ENCODE data around the gene CREG1.

CREG1 gene

DNA sequence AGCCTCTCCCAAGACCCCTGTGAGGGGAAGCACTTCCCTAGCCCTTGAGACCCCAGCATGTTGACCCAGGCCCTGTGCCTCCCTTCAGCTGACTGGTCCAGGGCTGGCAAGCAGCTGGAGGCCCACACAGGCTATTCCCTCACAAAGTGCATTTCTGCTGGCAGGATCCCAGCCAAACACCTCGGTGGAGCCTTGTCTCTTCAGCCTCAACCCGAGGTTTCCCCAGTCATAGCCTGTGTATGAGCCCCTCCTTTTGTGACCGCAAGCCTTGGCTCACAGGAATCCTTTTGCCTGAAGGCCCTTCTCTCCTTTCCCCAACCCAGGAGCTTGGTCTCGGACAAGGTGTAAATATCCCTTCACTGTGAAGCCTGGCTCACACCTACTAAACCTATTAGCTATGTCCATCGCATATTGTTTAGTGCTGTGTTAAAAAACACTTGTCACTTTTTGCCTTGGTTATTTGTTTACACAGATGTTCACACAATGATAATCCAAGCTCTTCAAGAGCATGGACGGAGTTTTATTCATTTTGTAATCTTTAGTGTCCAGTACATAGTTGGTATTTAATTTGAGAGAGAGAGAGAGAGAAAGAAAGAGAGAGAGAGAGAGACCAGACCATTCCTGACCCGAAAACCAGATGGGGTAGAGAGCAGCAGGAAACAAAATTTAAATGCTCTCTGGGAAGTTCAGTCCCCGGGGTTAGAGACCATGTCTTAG is 26.7 kb downstream of the CREG1 start:
- H3K79me1 ChIP-seq (replicated peaks; ENCODE audit: low read length, poor library complexity, severe bottlenecking): no peaks in the 10 kb centered on the region
- no peak overlapping the region for H3K9ac ChIP-seq (ENCODE audit: low read length)
- no peaks in the 10 kb centered on the region for H3K4me1 ChIP-seq (ENCODE audit: control insufficient read depth, insufficient read depth, low read depth, low read length)
- H2BK15ac ChIP-seq (ENCODE audit: low read depth, poor library complexity, severe bottlenecking): no peak overlapping the region
- H4K91ac ChIP-seq (ENCODE audit: low read length): no peak overlapping the region
- no peak overlapping the region for H2BK5ac ChIP-seq (ENCODE audit: low read depth, low read length, poor library complexity, severe bottlenecking)
- H2AK5ac ChIP-seq (ENCODE audit: low read length, severe bottlenecking): no peak overlapping the region
- no peak for DNase-seq
- H3K4me2 ChIP-seq (ENCODE audit: low read length, poor library complexity, severe bottlenecking): no peak overlapping the region
- H4K8ac ChIP-seq (ENCODE audit: low read length): no peak overlapping the region
- H2BK12ac ChIP-seq (ENCODE audit: low read length in 2 of 2): no peak overlapping the region
- H2AFZ ChIP-seq (ENCODE audit: low read depth, low read length): no peak overlapping the region
- no peak overlapping the region for H2BK120ac ChIP-seq (ENCODE audit: low read depth, low read length)
- no peaks in the 10 kb centered on the region for H3K36me3 ChIP-seq (ENCODE audit: control insufficient read depth in 1 of 2, insufficient read depth in 2 of 2, low read depth in 1 of 2, low read length in 2 of 2)
- H3K27me3 ChIP-seq (ENCODE audit: control insufficient read depth in 1 of 2, insufficient read depth in 1 of 2, low read length in 2 of 2): peaks cover 20 to 41% of the 10 kb centered on the region in 2 experiments
- no peak overlapping the region for H3K18ac ChIP-seq (ENCODE audit: low read depth in 1 of 2, low read length in 2 of 2)
- H3K14ac ChIP-seq (ENCODE audit: low read length in 2 of 2): peak overlapping the region in 1 of 2 experiments; percentile 28
- no peaks in the 10 kb centered on the region for H3K9me3 ChIP-seq (ENCODE audit: control insufficient read depth, low read length)
- H3K23ac ChIP-seq (ENCODE audit: low read length in 2 of 2): no peak overlapping the region
- H3K4ac ChIP-seq (ENCODE audit: low read depth in 1 of 2, low read length in 2 of 2): no peak overlapping the region
- WGBS: 71% methylated on average over 7 of the region's 8 CpGs
- no peak overlapping the region for H3K4me3 ChIP-seq (ENCODE audit: insufficient read depth in 1 of 2, low read depth in 1 of 2, low read length in 2 of 2)
- H3K27ac ChIP-seq (ENCODE audit: low read length, poor library complexity, severe bottlenecking): no peak overlapping the region

DNA sequence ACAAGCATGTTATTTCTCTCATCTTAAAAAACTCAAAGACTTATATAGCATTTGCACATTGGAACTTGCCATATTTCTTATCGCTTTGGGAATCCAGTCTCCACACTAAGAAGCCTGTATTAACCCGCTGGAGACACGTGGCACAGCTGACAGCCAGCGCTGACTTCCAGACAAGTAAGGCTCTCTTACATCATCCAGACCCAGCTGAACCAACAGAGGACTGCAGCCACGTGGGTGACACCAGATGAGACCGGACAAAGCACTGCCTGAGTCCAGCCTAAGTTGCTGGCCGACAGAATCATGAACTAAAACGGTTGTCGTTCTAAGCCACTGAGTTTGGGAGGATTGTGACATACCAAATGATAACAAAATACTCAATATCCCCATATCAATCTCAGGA is 28.9 kb downstream of the CREG1 start:
- Histone ChIP-seq H2AK5ac (ENCODE audit: low read length, severe bottlenecking) (no peak overlapping the region), H3K18ac (ENCODE audit: low read depth in 1 of 2, low read length in 2 of 2) (no peak overlapping the region), H3K9me3 (ENCODE audit: control insufficient read depth, low read length) (no peaks in the 10 kb centered on the region), H3K36me3 (ENCODE audit: control insufficient read depth in 1 of 2, insufficient read depth in 2 of 2, low read depth in 1 of 2, low read length in 2 of 2) (no peaks in the 10 kb centered on the region), H3K4ac (ENCODE audit: low read depth in 1 of 2, low read length in 2 of 2) (no peak overlapping the region), H3K23ac (ENCODE audit: low read length in 2 of 2) (no peak overlapping the region), H4K8ac (ENCODE audit: low read length) (no peak overlapping the region), H2BK12ac (ENCODE audit: low read length in 2 of 2) (no peak overlapping the region), H3K14ac (ENCODE audit: low read length in 2 of 2) (no peak overlapping the region), H2BK5ac (ENCODE audit: low read depth, low read length, poor library complexity, severe bottlenecking) (no peak overlapping the region), H2AFZ (ENCODE audit: low read depth, low read length) (no peak overlapping the region), H3K27ac (ENCODE audit: low read length, poor library complexity, severe bottlenecking) (no peak overlapping the region), H3K79me1 (replicated peaks; ENCODE audit: low read length, poor library complexity, severe bottlenecking) (no peaks in the 10 kb centered on the region), H3K9ac (ENCODE audit: low read length) (no peak overlapping the region), H2BK15ac (ENCODE audit: low read depth, poor library complexity, severe bottlenecking) (no peak overlapping the region), H2BK120ac (ENCODE audit: low read depth, low read length) (no peak overlapping the region), H3K27me3 (ENCODE audit: control insufficient read depth in 1 of 2, insufficient read depth in 1 of 2, low read length in 2 of 2) (peaks cover 20 to 36% of the 10 kb centered on the region in 2 experiments), H3K4me2 (ENCODE audit: low read length, poor library complexity, severe bottlenecking) (no peak overlapping the region), H3K4me3 (ENCODE audit: insufficient read depth in 1 of 2, low read depth in 1 of 2, low read length in 2 of 2) (no peak overlapping the region), H4K91ac (ENCODE audit: low read length) (no peak overlapping the region), H3K4me1 (ENCODE audit: control insufficient read depth, insufficient read depth, low read depth, low read length) (no peaks in the 10 kb centered on the region)
- WGBS: 73% methylated on average over 9 of the region's 9 CpGs
- DNase-seq: no peak

DNA sequence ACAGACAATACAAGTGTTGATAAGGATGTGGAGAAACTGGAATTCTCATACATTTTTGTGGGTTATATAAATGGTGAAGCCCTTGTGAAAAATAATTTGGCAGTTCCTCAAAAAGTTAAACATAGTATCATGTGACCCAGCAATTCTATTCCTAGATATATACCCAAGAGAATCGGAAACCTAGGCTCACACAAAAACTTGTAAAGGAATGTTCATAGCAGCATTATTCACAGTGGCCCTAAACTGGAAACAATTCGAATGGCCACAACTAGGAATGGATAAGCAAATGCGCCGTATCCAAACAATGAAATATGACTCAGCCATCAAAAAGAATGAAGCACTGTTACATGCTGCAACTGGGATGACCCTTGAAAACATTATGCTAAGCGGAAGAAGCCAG is 31.3 kb downstream of the CREG1 start:
- Histone ChIP-seq H3K4me2 (ENCODE audit: low read length, poor library complexity, severe bottlenecking) (no peak overlapping the region), H2BK5ac (ENCODE audit: low read depth, low read length, poor library complexity, severe bottlenecking) (no peak overlapping the region)

DNA sequence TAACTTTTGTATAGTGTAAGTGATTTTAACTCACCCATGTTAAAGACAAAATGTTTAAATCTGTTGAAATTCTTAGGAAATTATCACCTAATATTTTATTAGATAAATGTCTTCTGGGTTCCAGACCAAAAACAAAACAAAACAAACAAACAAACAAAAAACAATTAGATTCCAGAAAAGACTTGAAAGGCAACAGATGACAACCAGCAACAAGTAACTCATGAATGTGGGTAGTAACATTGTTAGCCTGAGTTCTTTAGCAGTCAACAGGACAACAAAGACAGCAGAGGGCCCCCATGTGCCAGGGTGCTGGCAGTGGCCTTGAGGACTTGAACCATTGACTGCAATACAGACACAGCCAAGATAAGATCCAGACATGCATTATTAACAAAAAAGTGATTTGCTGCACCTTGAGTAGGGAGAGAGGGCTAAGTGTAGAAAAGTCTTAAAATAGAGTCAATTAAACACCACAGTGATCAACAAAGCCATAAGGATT is 32.8 kb downstream of the CREG1 start:
- Histone ChIP-seq H3K4me3 (ENCODE audit: insufficient read depth in 1 of 2, low read depth in 1 of 2, low read length in 2 of 2) (no peak overlapping the region), H2BK5ac (ENCODE audit: low read depth, low read length, poor library complexity, severe bottlenecking) (no peak overlapping the region), H3K4me2 (ENCODE audit: low read length, poor library complexity, severe bottlenecking) (no peak overlapping the region), H2AK5ac (ENCODE audit: low read length, severe bottlenecking) (no peak overlapping the region), H3K27ac (ENCODE audit: low read length, poor library complexity, severe bottlenecking) (no peak overlapping the region), H3K27me3 (ENCODE audit: control insufficient read depth in 1 of 2, insufficient read depth in 1 of 2, low read length in 2 of 2) (peaks cover 13 to 31% of the 10 kb centered on the region in 2 experiments), H2BK120ac (ENCODE audit: low read depth, low read length) (no peak overlapping the region), H3K36me3 (ENCODE audit: control insufficient read depth in 1 of 2, insufficient read depth in 2 of 2, low read depth in 1 of 2, low read length in 2 of 2) (no peaks in the 10 kb centered on the region), H3K79me1 (replicated peaks; ENCODE audit: low read length, poor library complexity, severe bottlenecking) (no peaks in the 10 kb centered on the region), H2AFZ (ENCODE audit: low read depth, low read length) (no peak overlapping the region), H3K9me3 (ENCODE audit: control insufficient read depth, low read length) (no peaks in the 10 kb centered on the region), H3K4me1 (ENCODE audit: control insufficient read depth, insufficient read depth, low read depth, low read length) (no peaks in the 10 kb centered on the region), H2BK15ac (ENCODE audit: low read depth, poor library complexity, severe bottlenecking) (no peak overlapping the region), H4K8ac (ENCODE audit: low read length) (no peak overlapping the region), H3K18ac (ENCODE audit: low read depth in 1 of 2, low read length in 2 of 2) (no peak overlapping the region), H3K4ac (ENCODE audit: low read depth in 1 of 2, low read length in 2 of 2) (no peak overlapping the region), H4K91ac (ENCODE audit: low read length) (no peak overlapping the region), H3K23ac (ENCODE audit: low read length in 2 of 2) (no peak overlapping the region), H2BK12ac (ENCODE audit: low read length in 2 of 2) (no peak overlapping the region), H3K9ac (ENCODE audit: low read length) (no peak overlapping the region), H3K14ac (ENCODE audit: low read length in 2 of 2) (no peak overlapping the region)
- DNase-seq: no peak

More for the DNA sequence above, 31.3 kb downstream of the CREG1 start:
- Histone ChIP-seq H3K4me3 (ENCODE audit: insufficient read depth in 1 of 2, low read depth in 1 of 2, low read length in 2 of 2) (no peak overlapping the region), H2AK5ac (ENCODE audit: low read length, severe bottlenecking) (no peak overlapping the region), H3K36me3 (ENCODE audit: control insufficient read depth in 1 of 2, insufficient read depth in 2 of 2, low read depth in 1 of 2, low read length in 2 of 2) (no peaks in the 10 kb centered on the region), H2BK15ac (ENCODE audit: low read depth, poor library complexity, severe bottlenecking) (no peak overlapping the region), H3K27me3 (ENCODE audit: control insufficient read depth in 1 of 2, insufficient read depth in 1 of 2, low read length in 2 of 2) (peaks cover 21 to 38% of the 10 kb centered on the region in 2 experiments), H3K27ac (ENCODE audit: low read length, poor library complexity, severe bottlenecking) (no peak overlapping the region), H3K79me1 (replicated peaks; ENCODE audit: low read length, poor library complexity, severe bottlenecking) (no peaks in the 10 kb centered on the region), H3K23ac (ENCODE audit: low read length in 2 of 2) (no peak overlapping the region), H3K4ac (ENCODE audit: low read depth in 1 of 2, low read length in 2 of 2) (no peak overlapping the region), H3K9ac (ENCODE audit: low read length) (no peak overlapping the region), H2BK120ac (ENCODE audit: low read depth, low read length) (no peak overlapping the region), H4K91ac (ENCODE audit: low read length) (no peak overlapping the region), H3K9me3 (ENCODE audit: control insufficient read depth, low read length) (no peaks in the 10 kb centered on the region), H2AFZ (ENCODE audit: low read depth, low read length) (no peak overlapping the region), H3K14ac (ENCODE audit: low read length in 2 of 2) (no peak overlapping the region), H2BK12ac (ENCODE audit: low read length in 2 of 2) (no peak overlapping the region), H3K4me1 (ENCODE audit: control insufficient read depth, insufficient read depth, low read depth, low read length) (no peaks in the 10 kb centered on the region), H4K8ac (ENCODE audit: low read length) (no peak overlapping the region), H3K18ac (ENCODE audit: low read depth in 1 of 2, low read length in 2 of 2) (no peak overlapping the region)
- DNase-seq: peak; percentile 37
- WGBS: 62% methylated on average over 4 of the region's 5 CpGs

All from mesenchymal stem cell (in vitro differentiated cells and primary cell).